Nephron progenitor cell (in vitro differentiated cells): Measurements from ENCODE around the gene NR1H3.

Experiments used
- DNase-seq: peaks from one replicate; pipeline ENCODE4 v3.0.0; 2021
- H3K27ac Mint-ChIP-seq: 2 replicates; pipeline ENCODE4 v1.8.0; 2021; ENCODE audit warnings: mild to moderate bottlenecking, moderate library complexity, mixed read lengths
- H3K27me3 Mint-ChIP-seq: 2 replicates; pipeline ENCODE4 v1.8.0; 2021; ENCODE audit warnings: mild to moderate bottlenecking, low read depth, mixed read lengths; ENCODE audit not compliant: poor library complexity
- H3K36me3 Mint-ChIP-seq: 2 replicates; pipeline ENCODE4 v1.8.0; 2021; ENCODE audit warnings: low read depth, mixed read lengths
- H3K4me1 Mint-ChIP-seq: 2 replicates; pipeline ENCODE4 v1.8.0; 2021; ENCODE audit warnings: mixed read lengths
- H3K4me3 Mint-ChIP-seq: 2 replicates; pipeline ENCODE4 v1.8.0; 2021; ENCODE audit warnings: mild to moderate bottlenecking, moderate library complexity, mixed read lengths
- H3K9me3 Mint-ChIP-seq: 2 replicates; pipeline ENCODE4 v1.8.0; 2021; ENCODE audit warnings: mild to moderate bottlenecking, moderate library complexity, mixed read lengths
- CTCF ChIP-seq: fragments of 200-600 bp; sonication (generic); IDR thresholded peaks from 2 replicates; pipeline ENCODE4 v1.5.0; 2021; ENCODE audit warnings: antibody characterized with exemption

Gene NR1H3

GRCh38 chr11:47280860-47281259 is 23.1 kb downstream of the NR1H3 start:
- Mint-ChIP-seq H3K4me3 (no peak overlapping the region), H3K9me3 (no peaks in the 10 kb centered on the region), H3K27me3 (no peaks in the 10 kb centered on the region), H3K27ac (peak overlapping the region; percentile 39), H3K36me3 (peaks cover 59% of the 10 kb centered on the region), H3K4me1 (no peaks in the 10 kb centered on the region)
- TF ChIP-seq CTCF, result no peak
- no peak for DNase-seq

GRCh38 chr11:47282462-47282861 is 24.7 kb downstream of the NR1H3 start:
- Mint-ChIP-seq H3K4me1 (no peaks in the 10 kb centered on the region), H3K9me3 (no peaks in the 10 kb centered on the region), H3K27ac (peak overlapping the region; percentile 6), H3K36me3 (peaks cover 60% of the 10 kb centered on the region), H3K27me3 (no peaks in the 10 kb centered on the region), H3K4me3 (no peak overlapping the region)
- TF ChIP-seq CTCF, result no peak
- DNase-seq, result no peak

- Mint-ChIP-seq H3K27me3 (peaks cover 2% of the 10 kb centered on the region), H3K36me3 (peaks cover 59% of the 10 kb centered on the region), H3K4me3 (no peak overlapping the region)
Observed at GRCh38 chr11:47284151-47284550, 26.4 kb downstream of the NR1H3 start.

GRCh38 chr11:47285969-47286770 is 28.4 kb downstream of the NR1H3 start:
- no peaks in the 10 kb centered on the region for H3K4me1 Mint-ChIP-seq
- H3K27ac Mint-ChIP-seq, result no peak overlapping the region
- H3K4me3 Mint-ChIP-seq, result no peak overlapping the region
- peaks cover 66% of the 10 kb centered on the region for H3K36me3 Mint-ChIP-seq
- DNase-seq, result no peak
- no peaks in the 10 kb centered on the region for H3K9me3 Mint-ChIP-seq
- H3K27me3 Mint-ChIP-seq, result peaks cover 2% of the 10 kb centered on the region
- TF ChIP-seq CTCF, result no peak

More at GRCh38 chr11:47284151-47284550, 26.4 kb downstream of the NR1H3 start:
- no peak for DNase-seq
- no peaks in the 10 kb centered on the region for H3K4me1 Mint-ChIP-seq
- no peak for TF ChIP-seq CTCF
- H3K9me3 Mint-ChIP-seq, result no peaks in the 10 kb centered on the region
- H3K27ac Mint-ChIP-seq, result no peak overlapping the region

- Mint-ChIP-seq H3K4me3 (no peak overlapping the region), H3K27me3 (peaks cover 2% of the 10 kb centered on the region), H3K36me3 (peaks cover 78% of the 10 kb centered on the region), H3K4me1 (no peaks in the 10 kb centered on the region), H3K27ac (no peak overlapping the region), H3K9me3 (no peaks in the 10 kb centered on the region)
- no peak for DNase-seq
- no peak for TF ChIP-seq CTCF
Observed at GRCh38 chr11:47288066-47288465, 30.3 kb downstream of the NR1H3 start.

GRCh38 chr11:47289856-47290255 is 32.1 kb downstream of the NR1H3 start:
- DNase-seq, result no peak
- no peaks in the 10 kb centered on the region for H3K4me1 Mint-ChIP-seq
- no peak overlapping the region for H3K4me3 Mint-ChIP-seq
- peaks cover 2% of the 10 kb centered on the region for H3K27me3 Mint-ChIP-seq
- H3K27ac Mint-ChIP-seq, result no peak overlapping the region
- TF ChIP-seq CTCF, result no peak
- no peaks in the 10 kb centered on the region for H3K9me3 Mint-ChIP-seq
- H3K36me3 Mint-ChIP-seq, result peaks cover 79% of the 10 kb centered on the region
